NCI-H526 treated with DMSO at 0.1 percent for 48 hours (cell line): Measurements from ENCODE around the gene PGC.

Source experiments
- DNase-seq: peaks from one replicate; lab custom pipeline; 2025; lab: John Stamatoyannopoulos, UW

PGC gene

DNA sequence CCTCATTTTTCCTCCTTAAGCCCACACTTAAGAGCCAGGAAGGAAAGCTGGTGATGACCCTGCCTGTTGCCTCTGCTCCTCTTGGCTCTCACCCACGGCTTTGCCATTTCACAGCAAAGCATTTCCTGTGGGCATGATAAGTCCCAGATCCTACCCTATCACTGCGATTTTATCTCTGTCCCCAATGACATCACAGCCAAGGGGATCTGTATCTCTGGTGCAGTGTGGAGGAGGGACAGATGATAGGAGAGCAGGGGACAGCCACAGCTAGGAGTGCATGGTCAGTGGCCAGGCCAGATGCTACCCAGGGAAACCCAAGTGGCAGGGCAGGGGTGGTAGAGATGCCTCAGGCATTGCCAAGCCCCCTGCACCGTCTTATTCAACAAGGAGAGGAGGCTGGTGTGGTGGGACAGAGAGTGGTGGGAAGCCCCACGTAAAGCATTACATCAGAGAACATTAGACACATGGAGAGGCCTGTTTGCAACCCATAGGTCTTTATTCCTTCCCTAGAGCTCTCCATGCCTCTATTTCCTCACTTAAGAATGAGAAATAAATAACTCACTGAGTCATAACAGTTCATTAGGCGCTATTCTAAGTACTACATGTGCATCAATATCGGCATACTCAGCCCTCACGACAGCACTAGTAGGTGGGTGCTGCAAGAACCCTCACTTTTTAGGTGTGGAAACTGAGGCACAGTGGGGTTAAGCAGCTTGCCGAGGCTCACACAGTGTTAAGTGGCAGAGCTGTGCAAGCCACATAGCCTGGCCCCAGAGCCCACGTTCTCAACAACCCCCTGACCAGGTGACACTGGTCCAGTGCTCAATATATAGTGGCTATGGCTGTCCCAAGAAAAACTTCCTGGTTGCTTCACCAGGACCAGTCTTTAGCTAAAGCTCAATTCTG lies 16.4 kb downstream of the PGC start:
- DNase-seq, result no peak

DNA sequence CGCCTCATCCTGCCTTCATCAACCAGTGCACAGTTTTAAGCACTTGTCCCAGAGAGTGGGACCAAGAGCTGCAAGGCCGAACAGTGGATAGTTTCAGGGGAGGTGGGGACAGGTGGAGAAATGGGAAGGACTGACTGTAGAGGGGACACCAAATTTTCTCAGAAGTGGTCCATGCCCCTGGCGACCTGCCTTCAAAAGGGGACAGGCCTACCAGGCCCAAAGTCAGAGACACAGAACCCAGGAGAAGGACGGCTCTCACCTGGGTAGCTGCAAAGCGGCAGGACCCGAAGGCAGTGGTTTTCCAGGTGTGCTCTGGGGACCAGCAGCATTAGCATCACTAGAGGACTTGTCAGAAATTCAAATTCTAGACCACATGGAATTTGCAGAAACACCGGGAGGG lies 17.6 kb downstream of the PGC start:
- DNase-seq, result peak; percentile 30

DNA sequence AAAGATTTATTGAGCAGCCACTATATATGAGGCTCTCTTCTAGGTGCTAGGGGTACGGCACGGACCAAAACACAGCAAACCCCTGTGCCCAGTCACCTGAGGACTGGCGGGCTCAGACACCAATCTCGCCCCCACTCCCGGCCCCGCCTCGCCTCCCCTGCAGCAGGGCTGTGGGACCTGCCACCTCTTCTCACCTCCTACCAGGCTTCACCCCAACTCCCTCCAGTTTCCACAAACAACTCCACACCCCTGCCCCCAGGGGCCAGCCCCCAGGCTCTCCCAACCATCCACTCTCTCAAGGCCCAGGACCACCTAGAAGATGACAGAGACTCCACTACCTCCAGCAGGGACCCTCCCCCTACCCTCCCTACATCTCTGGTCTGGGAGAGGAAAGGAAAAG lies 18.2 kb downstream of the PGC start:
- DNase-seq, result no peak

DNA sequence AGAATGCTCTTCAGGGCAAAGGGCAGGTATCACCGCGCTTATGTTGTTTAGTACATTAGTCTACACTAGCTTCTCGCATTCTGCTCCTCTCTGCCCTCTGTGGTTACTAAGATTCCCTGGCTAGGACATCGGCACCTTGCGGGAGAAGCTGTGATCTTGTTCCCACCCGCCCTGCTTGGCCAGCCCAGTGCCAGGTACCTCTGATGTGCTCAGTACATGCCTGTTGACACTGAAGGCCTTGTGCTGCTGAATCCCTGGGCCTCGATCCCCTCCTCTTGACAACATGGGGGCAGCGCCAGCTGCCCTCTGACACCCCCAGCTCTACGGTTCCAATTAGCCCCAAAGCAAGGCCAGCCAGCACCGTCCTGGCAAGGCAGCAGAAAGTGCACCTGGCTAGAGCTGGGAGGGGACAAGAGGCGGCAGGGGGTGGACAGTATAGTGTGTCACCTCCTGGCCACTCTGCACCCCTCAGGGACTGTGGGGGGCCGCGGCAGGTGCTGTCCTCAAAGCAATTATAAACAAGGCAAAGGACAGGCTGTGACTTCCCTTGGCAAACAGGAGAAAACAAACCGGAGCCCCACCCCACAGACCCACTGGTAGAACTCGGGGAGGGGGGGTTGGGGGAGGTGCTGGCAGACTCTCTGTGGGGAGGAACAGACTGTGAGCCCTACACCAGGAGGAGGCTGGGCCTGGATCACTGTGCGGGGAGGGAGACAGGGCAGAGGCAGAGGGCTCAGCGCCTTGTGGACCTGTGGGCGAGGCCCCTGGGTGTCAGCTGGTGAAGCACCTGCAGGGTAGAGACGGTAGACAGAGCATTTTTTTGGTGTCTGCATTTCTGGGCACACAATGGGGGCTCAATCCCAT lies 18.9 kb downstream of the PGC start:
- no peak for DNase-seq

DNA sequence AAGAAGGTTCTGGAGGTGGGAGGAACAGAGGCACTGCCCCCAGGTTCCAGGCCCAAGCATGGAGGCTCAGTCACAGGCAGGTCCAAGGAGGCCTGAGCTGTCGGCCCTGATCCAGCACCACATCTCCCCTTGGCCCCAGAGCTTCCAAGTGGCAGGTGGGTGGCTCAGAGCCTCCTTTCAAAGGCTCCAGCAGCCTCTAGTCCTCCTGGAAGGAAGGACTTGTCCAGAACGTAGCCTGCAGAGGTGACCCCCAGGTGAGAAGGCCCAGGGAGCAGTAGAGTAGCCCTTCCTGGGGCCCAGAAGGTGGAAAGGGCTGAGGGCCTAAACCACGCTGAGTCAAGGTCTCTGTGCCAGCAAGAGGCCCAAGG lies 19.5 kb downstream of the PGC start:
- DNase-seq, result no peak

DNA sequence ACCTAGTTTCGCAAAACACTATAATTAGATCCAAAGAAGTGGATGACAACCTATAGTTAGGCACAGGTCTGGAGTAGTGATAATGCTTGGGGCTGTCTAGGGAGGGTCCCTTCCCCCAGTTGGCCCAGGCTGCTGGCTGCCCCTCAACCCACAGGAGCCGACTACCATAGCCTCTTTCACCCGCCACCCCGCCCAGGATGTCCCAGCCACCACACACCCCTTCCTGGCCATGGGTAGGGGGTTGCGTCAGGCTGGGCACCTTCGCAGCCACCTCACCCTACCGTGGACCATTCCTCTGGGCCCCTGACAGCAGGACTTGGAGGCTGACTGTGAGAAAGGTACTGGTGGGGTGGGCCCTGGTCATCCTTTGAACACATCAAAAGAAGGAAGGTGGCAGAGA lies 20.3 kb downstream of the PGC start:
- no peak for DNase-seq

DNA sequence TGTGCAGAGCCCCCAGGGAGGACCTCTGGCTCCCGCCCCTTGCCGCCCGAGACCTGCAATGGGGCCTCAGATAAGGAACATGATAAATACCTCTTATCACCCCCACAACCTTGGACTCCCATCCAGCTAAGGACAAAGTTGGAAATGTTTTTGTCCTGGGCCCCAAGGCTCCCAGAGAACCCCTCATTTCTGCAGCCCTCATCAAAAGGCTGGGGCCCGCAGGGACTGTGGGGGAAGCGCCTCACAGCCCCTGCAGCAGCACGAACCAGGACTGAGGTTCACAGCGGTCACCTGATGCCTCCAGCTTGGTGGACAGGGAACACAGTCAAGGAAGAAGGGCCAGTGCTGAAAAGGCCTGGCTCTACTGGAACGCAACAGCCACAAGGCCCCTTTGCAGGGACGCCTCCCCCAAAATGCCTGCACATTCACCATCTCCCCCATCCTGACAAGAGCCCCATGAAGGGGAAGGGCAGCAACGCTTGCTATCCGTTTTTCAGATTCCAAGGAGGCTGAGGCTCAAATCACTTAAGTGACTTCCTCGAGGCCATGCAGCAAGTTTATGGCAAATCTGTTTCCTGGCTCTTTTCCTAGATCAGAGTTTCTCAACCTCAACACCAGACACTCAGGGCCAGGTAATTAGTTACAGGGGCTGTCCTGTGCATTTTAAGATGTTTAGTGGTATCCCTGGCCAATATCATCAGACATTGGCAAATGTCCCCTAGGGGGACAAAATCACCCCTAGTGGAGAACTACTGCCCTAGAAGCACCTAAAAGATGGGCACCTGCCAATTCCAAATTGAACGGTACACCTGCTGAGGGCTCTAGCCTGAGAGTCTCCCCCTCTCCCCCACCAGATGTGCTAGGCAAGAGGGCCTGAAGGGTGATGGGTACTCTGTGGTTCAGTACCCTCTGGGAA lies 22.4 kb downstream of the PGC start:
- DNase-seq, result no peak

DNA sequence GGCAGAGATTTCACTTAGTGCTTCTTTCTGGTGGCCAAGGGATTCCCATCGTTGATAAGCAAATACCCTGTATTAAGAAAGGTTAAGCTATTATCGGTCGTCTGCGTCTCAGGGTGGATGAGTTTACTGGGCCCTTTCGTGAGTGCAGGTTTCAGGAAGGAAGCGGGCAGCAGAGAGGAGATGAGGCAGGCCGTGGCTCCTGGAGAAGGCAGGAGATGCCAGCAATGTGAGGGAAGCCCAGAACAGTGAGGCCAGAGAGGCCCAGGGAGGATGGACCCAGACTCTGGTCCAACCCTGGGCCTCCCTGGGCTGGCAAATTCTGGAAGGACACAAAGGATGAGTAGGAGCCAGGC lies 23.0 kb downstream of the PGC start:
- no peak for DNase-seq

DNA sequence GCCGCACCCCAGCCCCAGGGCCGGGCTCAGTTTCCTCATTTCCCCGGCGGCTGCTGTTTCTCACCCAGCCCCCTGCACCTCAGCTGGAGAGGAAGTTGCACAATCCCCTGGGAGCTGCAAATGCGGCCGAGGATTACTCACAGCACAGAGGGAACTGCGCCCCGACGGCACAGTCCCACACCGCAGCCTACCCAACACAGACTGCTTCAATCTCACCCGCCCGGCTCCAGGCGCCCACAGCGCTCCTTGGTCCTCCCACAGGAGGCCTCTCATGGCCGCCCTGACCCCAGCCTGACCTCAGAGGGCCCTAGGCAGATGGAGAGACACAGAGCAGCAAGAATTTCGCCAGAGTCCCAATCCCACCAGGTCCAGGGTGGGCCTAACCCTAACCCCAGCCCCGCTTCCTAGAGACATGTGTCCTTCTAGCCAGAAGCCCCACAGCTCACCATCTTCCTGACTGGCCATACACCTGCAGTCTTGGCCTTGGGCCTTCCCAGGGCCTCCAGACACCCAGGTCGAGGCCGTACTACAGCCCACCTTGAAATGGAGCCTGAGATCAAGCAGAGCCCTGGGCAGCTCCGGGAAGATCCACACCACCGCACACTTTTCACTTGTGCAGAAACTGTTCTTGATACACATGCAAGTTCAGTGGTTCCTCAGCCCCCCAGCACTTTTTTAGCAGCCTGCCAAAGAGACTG lies 23.5 kb downstream of the PGC start:
- no peak for DNase-seq

DNA sequence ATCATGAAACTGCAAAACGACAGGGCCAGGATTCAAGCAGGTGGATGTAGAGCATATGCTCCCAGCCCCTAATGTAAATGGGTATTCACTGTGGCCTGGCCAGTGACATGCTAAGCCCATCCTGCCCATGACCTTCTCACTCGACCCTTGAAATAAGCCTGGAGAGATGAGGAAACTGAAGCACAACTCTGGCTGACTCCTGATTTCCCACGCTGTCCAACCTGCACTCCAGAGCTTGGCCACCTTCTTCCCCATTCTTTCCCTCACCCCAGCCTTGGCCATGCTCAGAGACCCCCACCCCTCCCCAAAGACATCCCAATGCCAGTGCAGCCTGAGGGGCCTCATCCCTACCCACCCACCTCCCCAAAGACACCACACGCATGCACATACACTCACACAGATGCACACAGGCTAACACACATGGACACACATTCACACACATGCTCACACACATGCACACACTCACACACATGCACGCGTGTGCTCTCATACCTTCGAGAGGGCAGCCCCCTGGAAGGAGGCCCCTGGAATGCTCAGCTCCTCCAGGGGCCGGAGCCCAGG lies 24.1 kb downstream of the PGC start:
- DNase-seq, result no peak

DNA sequence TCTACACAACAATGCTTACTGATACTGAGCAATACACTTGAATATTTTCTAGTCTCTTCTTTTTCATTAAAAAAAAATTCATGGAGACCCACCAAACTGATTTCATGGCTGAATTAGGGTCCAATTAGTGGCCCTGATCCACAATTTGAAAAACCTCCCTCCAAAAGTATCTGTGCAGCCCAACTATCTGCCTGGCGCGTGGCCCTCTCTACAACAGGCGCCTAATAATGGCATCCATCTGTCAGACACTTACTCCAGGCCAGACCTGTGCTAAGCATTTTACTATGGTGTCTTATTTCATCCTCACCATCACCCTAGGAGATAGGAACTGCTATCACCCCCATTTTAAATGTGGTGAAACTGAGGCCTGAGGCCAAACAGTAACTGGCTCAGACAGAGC lies 25.8 kb downstream of the PGC start:
- no peak for DNase-seq

DNA sequence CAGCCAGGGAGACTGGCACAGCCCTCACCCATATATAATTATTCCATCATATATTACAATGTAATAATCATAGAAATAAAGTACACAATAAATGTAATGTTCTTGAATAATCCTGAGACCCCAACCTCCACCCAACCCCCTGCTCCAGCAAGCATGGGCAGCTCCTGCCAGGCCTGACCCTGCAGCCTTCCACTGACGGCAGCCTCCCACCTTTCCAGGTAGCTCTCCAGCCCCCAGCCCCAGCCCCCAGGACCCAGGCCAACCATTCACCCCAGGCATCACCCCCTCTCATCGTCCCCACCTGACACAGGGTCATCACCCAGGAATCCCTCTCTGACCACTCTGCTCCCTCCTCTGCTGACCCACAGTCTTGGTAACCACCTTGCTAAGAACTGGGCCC lies 26.4 kb downstream of the PGC start:
- no peak for DNase-seq

DNA sequence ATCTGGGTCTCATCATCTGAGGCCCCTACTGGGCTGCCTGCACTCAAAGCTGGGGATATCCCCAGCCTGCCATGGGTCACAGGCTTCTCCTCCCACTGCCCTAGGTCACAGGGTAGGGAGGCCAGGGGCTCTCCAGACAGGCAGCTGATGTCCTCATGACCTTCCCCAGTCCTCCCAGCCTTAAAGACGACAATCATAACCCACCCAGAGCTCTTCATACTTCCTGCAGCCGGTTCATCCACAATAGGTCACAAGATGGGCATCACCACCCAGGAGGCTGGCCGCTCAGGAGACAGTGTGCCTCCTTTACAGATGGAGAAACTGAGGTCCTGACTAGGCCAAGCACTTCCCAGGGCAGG lies 27.0 kb downstream of the PGC start:
- no peak for DNase-seq

DNA sequence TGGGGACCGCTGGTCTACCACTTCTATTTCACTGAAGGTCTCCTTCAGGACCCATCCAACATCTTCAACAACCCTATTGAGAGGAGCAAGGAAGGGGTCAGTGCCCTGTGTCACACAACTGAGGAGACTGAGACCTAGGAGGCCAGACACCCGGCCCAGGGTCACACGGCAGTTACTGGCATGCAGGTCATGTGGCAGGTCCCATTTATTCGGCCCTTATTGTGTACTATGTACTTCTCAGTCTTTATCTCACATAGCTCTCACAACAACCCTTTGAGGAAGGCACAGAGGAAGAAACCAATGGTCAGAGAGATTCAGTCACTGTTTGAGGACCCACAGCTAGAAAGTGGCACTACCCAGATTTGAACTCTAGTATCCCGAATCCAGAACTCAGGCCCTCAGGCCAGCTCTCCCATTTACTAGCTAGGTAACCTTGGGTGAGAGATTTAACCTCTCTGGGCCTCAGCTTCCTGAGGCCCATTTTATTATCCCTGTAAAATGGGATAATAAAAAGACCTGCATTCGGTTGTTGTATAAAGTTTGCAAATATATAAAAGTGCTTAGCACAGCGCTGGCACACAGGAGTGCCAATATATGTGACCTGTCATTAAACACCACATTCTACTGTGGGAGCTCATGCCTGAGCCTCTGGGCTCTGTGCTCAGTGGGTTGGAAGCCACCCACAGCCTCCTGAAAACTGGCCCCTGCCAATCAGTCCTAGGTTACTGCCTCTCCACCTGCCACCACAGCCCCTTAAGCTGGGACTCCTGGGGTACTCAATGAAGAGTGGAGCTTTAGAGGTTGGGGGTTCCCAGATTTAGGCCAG lies 27.5 kb downstream of the PGC start:
- DNase-seq, result no peak

DNA sequence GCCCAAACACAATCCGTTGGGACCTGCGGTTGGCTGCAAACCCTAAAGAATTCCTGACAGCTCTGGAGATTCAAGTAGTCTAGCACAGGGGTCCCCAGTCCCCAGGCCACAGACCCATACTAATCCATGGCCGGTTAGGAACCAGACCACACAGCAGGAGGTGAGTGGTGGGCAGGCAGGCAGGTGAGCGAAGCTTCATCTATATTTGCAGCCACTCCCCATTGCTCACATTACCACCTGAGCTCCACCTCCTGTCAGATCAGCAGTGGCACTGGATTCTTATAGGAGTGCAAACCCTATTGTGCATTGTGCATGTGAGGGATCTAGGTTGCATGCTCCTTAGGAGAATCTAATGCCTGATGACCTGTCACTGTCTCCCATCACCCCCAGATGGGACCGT lies 28.4 kb downstream of the PGC start:
- DNase-seq, result no peak

DNA sequence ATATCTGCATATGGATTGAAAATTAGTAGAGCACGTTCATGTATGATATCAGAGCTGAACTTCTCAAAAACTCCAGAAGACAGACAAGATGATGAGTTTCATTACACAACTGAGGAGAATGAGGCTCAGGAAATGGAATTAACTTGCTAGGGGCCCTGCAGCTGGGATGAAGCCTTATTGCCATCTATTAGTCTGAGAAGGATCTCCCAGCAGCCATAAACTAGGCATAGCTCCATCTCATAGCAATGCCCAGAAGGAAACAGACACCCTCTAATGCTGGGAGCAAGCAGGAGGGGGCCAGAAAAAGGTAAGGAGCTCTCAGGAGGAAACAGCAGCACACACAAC lies 29.8 kb downstream of the PGC start:
- DNase-seq, result no peak

DNA sequence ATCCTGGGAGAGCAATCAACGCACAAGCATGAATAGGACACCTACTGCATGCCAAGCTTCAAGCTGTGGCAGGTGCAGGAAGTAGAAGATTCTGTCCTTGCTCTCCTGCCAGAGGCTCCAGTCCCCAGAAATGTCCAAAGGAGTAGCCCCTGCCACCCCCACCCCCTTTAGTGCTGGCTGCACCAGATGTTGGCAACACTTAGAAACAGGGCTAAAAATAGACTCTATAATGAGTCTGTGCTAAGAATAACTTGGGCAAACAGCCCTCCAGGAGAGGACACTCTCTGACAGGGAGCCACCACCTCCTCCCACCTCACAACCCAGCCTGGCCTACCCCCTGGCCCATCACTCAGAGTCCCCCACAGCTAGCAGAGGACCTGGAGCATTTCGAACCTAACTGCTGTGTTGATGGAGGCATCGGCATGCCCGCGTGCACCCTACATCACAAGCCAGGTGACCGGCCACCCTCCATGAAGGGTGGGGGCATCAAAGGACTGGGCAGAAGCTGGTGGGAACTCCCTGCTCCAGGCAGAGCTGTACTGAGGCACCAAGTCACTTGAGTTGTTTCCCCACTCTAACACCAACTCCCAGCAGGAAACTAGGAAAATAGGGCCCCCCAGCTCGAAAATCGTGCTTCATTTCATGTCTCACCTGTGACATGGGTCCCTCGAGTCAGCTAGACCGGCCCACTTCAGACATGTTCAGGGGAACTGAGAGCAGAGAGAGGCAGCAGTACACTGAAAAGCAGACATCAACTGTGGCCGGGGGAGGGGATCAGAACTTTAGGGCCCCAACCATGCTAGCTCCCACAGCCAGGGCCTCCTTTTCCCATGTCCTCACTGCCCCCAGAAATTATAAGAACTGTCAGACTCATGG lies 30.4 kb downstream of the PGC start:
- DNase-seq, result no peak

DNA sequence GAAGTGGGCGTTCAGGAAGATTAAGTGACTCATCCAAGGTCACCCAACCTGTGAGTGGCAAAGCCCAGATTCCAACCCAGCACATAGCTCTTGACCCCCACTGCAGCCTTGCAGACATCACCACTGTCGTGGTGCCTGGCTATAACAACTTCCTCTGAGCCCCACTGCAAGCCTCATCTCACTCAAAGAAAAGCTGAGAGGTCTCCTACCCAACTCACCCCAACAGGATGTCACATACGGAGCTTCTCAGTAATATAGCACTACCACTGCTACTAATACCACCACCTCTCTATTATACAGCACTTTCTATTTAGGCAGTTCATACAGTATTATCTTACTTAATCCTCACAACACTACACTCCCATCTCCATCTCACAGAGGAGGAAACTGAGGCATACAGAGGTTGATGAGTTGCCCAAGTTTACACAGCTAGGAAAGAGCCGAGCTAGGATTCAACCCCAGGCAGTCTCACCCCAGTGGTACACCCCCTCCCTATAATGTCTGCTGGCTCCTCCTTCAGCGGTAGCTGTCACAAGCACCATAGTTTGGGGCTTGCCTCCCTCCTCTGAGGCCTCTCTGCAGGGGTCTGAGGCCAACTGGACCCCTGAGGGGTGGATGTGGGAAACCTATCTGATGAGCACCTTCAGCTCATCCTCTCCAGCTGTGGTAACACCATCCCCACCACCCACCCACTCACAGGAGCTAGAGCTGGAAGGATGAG lies 31.2 kb downstream of the PGC start:
- no peak for DNase-seq
